Muscle of arm (tissue), 12 donors: ENCODE measurements around the gene KIF26B. TPM values are rescaled to one million over a fixed set of nuclear protein-coding genes. Genes with fewer than 3 reads are reported as not detected.

Source experiments
- DNase-seq: peaks from one replicate; pipeline ENCODE4 v3.0.0-alpha.2; 2013
- polyA plus RNA-seq, 12 donors: library from polyadenylated mRNA; unstranded; fragments of 120-200 nt; gene quantifications; one replicate each; pipeline ENCODE4 v1.2.1, GENCODE V29; 2013; ENCODE audit not compliant: insufficient read length in 12 of 12

Gene KIF26B
- polyA plus RNA-seq, 12 donors, result 0.94 to 7.8 (median 1.1) TPM; not detected in 1

GRCh38 chr1:245464290-245464689 is 309.5 kb downstream of the KIF26B start:
- DNase-seq, result no peak

- DNase-seq, result no peak
These were observed 310.9 kb downstream of the KIF26B start for GRCh38 chr1:245465666-245466065.

GRCh38 chr1:245466261-245466660 is 311.5 kb downstream of the KIF26B start:
- DNase-seq, result no peak

- no peak for DNase-seq
These were observed 313.0 kb downstream of the KIF26B start for GRCh38 chr1:245467804-245468203.

DNA sequence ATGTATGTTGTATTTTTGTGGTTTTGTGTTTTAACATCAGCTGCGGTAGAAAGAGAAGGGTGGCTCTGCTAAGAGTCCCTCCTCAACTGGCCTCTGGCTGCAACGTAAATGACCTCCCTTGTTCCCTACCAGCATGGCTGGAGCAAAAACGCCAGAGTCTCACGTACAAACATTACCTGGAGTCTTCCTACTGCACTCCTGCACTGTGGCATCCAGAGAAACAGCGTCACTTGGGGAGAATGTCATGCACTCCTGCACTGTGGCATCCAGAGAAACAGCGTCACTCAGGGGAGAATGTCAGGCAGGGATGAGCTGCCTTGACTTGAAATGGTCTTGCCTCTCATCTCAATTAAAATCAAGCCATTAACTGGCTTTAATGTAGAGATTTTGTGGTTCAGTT is 314.2 kb downstream of the KIF26B start:
- DNase-seq, result no peak

DNA sequence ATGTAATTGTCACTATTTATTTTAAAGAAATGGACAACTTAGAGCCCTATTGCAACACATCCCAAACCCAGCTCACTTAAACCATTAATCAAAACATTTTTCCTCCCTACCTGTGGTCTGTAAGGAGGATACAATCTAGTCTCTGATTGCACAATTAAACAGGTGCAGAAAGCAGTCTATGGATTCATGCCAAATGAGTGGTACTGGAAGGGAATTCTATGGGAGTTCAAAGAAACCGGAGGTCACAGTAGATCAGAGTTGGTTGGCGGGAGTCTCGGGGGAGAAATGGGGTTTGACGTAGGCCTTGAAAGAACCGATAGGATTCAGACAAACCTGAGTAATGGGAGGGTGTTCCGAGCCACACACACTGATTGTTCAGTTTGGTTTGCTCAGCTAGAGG is 314.9 kb downstream of the KIF26B start:
- DNase-seq, result no peak

DNA sequence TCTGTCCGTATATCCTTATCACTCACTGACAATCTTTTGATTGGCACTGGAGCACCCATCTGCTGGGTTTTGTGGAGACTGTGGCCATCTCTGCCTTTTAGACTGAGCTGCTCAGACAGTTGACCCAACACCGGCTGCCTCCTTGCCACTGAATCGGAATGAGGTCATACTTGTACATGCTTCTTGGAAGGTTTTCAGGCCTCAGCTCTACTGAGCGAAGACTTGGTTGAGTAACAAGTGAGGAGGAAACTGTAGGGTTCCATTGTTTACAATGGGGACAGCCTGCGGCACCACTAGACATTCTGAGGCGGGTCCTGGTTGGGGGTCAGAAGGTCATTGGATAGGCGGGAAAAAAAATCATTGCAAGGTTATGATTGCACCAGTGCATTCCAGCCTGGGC is 320.3 kb downstream of the KIF26B start:
- DNase-seq, result no peak

GRCh38 chr1:245475961-245476516 is 321.3 kb downstream of the KIF26B start:
- no peak for DNase-seq

- DNase-seq, result no peak
These were observed 323.2 kb downstream of the KIF26B start for GRCh38 chr1:245477941-245478340.

- no peak for DNase-seq
These were observed 325.8 kb downstream of the KIF26B start for GRCh38 chr1:245480393-245481120.

GRCh38 chr1:245481261-245481660 is 326.5 kb downstream of the KIF26B start:
- DNase-seq, result no peak

DNA sequence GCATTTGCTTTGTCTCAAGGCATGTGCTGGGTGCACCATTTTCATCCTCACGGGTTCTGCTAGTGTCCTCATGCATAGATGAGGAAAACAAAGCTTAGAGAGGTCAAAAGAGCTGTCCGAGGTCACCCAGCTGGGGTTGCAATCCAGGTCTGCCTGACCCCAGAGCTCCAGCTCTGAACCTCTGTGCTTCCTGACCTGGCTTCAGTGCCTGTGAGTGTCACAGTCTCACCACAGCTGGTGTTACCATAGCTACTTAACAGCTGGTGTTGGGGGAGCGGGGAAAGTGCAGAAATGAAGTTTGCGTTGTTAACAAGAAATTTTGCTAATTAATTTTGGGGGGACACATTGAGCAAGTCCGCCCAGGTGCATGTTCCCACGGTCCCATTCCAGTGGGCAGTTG is 328.5 kb downstream of the KIF26B start:
- DNase-seq, result no peak

GRCh38 chr1:245484176-245484575 is 329.4 kb downstream of the KIF26B start:
- DNase-seq, result no peak

DNA sequence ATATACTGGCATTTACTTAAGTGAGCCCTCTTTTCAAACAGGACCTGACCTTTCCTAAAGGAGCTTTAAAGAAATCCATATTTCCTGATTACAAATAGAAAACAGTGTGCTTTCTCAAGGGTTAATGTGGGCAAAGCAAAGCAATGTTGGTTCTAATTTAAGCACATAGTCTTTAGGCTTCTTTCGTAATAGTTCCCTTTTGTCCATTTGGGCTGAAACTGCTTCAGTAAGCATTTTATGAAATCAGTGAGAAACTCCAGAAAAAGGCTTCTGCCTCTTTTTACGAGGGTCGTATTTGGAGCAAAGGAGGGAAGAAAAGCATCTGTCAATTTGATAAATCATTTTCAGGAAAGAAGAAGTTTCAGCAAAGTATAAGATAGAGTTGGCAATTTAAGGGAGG is 331.2 kb downstream of the KIF26B start:
- no peak for DNase-seq

DNA sequence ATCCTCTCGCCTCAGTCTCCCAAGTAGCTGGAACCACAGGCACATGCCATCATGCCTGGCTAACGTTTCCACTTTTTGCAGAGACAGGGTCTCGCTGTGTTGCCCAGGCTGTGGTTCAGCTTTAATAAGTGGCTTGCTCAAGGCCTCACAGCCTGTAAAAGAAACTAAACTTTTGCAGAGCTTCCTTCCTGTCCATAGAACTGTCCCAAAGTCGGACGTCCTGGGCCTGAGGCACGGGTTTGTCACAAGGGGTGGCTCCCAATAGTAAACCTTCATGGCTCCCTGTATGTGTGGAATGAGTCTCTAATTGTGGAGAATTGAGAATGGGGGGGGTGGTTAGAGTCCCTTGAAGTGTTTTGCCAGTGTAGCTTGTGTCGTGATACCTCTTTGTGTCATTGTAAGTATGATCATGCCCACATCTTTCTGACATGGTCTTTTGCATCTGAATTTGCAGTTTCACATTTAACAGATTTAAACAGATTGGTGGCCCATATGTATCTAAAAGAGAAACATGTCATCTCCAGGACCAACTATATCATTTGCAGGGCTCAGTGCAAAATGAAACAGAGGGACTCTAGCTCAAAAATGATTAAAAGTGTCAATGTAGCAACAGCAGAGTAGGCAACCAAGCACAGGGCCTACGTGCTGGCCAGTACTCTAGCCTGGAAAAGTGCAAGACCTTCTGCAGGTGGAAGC is 332.1 kb downstream of the KIF26B start:
- no peak for DNase-seq

GRCh38 chr1:245488346-245489129 is 333.8 kb downstream of the KIF26B start:
- DNase-seq, result no peak

GRCh38 chr1:245489838-245490237 is 335.1 kb downstream of the KIF26B start:
- no peak for DNase-seq

GRCh38 chr1:245493029-245493428 is 338.2 kb downstream of the KIF26B start:
- DNase-seq, result no peak

GRCh38 chr1:245495681-245496080 is 340.9 kb downstream of the KIF26B start:
- DNase-seq, result no peak

DNA sequence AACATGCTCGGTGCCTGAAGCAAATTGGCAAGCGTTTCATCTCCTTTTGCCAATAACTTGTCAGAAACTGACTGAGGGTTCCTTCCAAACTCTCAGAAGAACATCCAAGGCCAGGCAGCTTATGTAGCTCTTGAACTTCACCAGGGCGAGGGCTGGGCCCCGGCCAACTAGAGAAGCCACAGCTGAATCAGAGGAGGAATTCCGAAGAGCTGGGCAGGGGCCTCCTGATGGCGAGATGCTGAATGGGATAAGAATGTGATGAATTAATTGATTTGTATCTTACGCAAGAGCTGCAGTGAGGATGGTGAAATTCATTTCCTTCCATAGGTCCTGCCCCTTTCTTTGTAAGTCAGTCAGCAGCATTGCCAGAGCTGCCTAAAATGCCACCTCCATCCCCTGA is 345.8 kb downstream of the KIF26B start:
- DNase-seq, result no peak

GRCh38 chr1:245501633-245502032 is 346.8 kb downstream of the KIF26B start:
- no peak for DNase-seq

DNA sequence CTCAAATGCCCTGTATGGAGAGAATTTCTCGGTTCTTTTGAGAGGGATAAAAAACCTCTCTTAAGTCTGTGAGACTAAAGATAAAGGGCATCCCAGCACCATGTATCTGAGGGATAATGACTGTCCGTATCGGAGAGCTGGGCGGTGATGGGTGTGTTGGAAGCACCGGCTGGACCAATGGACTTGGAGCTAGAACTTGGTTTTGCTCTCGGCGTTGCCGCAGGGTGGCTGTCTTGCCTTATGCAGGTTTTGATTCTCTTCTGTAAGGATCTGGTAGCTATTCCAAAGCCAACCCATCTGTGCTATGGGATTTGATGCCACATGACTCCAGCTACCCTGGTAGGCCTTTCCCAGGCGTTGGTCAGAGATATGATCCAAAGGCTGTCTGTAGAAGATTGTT is 348.8 kb downstream of the KIF26B start:
- DNase-seq, result no peak
